ENCODE measurements around the gene TLCD1.
"Not testable (repeated sequence)": the region's sequence is repeated elsewhere in the genome, so short reads cannot be mapped to it uniquely, and the experiment has no call there.

TLCD1 gene

DNA sequence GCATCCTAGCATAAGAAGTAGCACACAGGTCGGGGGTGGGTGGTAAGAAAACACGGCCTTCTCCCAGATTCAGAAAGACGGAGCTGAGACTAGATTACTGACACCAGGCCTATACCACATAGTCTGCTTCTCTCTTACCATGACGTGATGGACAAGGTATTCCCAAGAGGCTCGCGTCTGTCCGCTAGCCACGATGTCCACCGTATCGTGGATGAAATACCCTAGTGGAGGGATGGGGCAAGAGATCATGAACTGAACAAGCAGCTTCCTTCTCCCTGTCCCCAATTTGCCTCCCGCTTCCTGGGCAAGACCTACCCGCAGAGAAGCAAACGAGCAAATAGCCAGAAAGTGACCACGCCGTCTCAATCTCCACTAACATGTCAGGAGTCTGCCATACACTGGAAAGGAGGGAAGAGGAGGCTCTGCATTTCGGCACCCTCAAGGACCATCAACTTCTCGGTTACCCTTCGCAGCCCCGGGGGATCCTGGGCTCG, 820 bp downstream of the TLCD1 start:
- peak; percentile 48 for DNase-seq (ENCODE audit: low read depth)
- peak overlapping the region; percentile 70 for H3K4me3 ChIP-seq (replicated peaks; ENCODE audit: low read depth, low read length)
- TF ChIP-seq CTCF (IDR thresholded peaks at IDR 0.05; ENCODE audit: low read length, missing control alignments) = no peak

GRCh38 chr17:28724500-28725165, 1.4 kb downstream of the TLCD1 start:
- TF ChIP-seq CTCF (IDR thresholded peaks at IDR 0.05; ENCODE audit: low read length, missing control alignments) = no peak
- peak overlapping the region; percentile 70 for H3K4me3 ChIP-seq (replicated peaks; ENCODE audit: low read depth, low read length)
- DNase-seq (ENCODE audit: low read depth) = no peak

DNA sequence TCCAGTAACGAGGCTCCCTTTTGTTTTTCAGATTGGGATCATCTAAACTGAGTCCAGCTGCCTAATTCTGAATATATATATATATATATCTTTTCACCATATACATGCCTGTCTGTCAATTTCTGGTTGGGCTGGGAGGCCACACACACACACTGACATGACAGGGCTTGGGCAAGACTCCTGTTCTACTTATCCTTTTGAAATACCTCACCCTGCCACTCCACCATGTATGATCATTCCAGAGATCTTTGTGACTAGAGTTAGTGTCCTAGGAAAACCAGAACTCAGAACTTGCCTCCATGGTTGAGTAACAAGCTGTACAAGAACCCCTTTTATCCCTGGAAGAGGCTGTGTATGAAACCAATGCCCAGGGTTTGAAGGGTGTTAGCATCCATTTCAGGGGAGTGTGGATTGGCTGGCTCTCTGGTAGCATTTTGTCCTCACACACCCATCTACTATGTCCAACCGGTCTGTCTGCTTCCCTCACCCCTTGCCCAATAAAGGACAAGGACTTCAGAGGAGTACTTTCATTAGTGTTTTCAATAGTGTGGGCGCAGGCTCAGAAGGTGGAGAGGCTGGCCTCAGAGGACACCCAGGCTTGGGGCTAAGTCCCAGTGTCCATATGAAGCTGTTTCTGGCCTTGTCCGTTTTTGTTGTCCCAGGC, 2.1 kb downstream of the TLCD1 start:
- DNase-seq (ENCODE audit: low read depth); H3K4me3 ChIP-seq (replicated peaks; ENCODE audit: low read depth, low read length): not testable (repeated sequence)

GRCh38 chr17:28723159-28723835, 2.7 kb downstream of the TLCD1 start:
- no peak overlapping the region for H3K4me3 ChIP-seq (replicated peaks; ENCODE audit: low read depth, low read length)
- no peak for DNase-seq (ENCODE audit: low read depth)
- TF ChIP-seq CTCF (IDR thresholded peaks at IDR 0.05; ENCODE audit: low read length, missing control alignments) = no peak

GRCh38 chr17:28722417-28723158, 3.4 kb downstream of the TLCD1 start:
- H3K4me3 ChIP-seq (replicated peaks; ENCODE audit: low read depth, low read length) = peak overlapping the region; percentile 12
- TF ChIP-seq CTCF (IDR thresholded peaks at IDR 0.05; ENCODE audit: low read length, missing control alignments) = no peak
- DNase-seq (ENCODE audit: low read depth) = no peak

GRCh38 chr17:28720997-28721329, 5.1 kb downstream of the TLCD1 start:
- peak overlapping the region; percentile 98 for H3K4me3 ChIP-seq (replicated peaks; ENCODE audit: low read depth, low read length)
- not testable (repeated sequence) for DNase-seq (ENCODE audit: low read depth)

- DNase-seq (ENCODE audit: low read depth) = no peak
- H3K4me3 ChIP-seq (replicated peaks; ENCODE audit: low read depth, low read length) = peak overlapping the region; percentile 98
- TF ChIP-seq CTCF (IDR thresholded peaks at IDR 0.05; ENCODE audit: low read length, missing control alignments) = no peak
Observed at GRCh38 chr17:28720247-28720996, 5.6 kb downstream of the TLCD1 start.
